ENCODE data around the gene MOCS2.
"Not testable (repeated sequence)": the region's sequence is repeated elsewhere in the genome, so short reads cannot be mapped to it uniquely, and the experiment has no call there.

MOCS2 gene

GRCh38 chr5:53109443-53110127, at the start of gene MOCS2:
Gene MOCS2, minus strand, starts transcription at chr5:53109757. Its CDS starts 2,583 bp downstream, at chr5:53107174.
- DNase-seq (ENCODE audit: low spot score): peak; percentile 93

GRCh38 chr5:53151713-53152458, 42.3 kb upstream of the MOCS2 start:
- DNase-seq (ENCODE audit: low spot score): no peak

- DNase-seq (ENCODE audit: low spot score): no peak
Measured at GRCh38 chr5:53133020-53133419, 23.5 kb upstream of the MOCS2 start.

- no peak for DNase-seq (ENCODE audit: low spot score)
Measured at GRCh38 chr5:53130266-53130665, 20.7 kb upstream of the MOCS2 start.

- DNase-seq (ENCODE audit: low spot score): no peak
Measured at GRCh38 chr5:53128481-53128880, 18.9 kb upstream of the MOCS2 start.

- DNase-seq (ENCODE audit: low spot score): no peak
Measured at GRCh38 chr5:53127107-53127506, 17.6 kb upstream of the MOCS2 start.

- no peak for DNase-seq (ENCODE audit: low spot score)
Measured at GRCh38 chr5:53126521-53126920, 17.0 kb upstream of the MOCS2 start.

- DNase-seq (ENCODE audit: low spot score): no peak
Measured at GRCh38 chr5:53123702-53124101, 14.1 kb upstream of the MOCS2 start.

- DNase-seq (ENCODE audit: low spot score): no peak
Measured at GRCh38 chr5:53120165-53120564, 10.6 kb upstream of the MOCS2 start.

- DNase-seq (ENCODE audit: low spot score): no peak
Measured at GRCh38 chr5:53118879-53119278, 9.3 kb upstream of the MOCS2 start.

- DNase-seq (ENCODE audit: low spot score): no peak
Measured at GRCh38 chr5:53116597-53116996, 7.0 kb upstream of the MOCS2 start.

GRCh38 chr5:53114988-53115387, 5.4 kb upstream of the MOCS2 start:
- no peak for DNase-seq (ENCODE audit: low spot score)

GRCh38 chr5:53113947-53114346, 4.4 kb upstream of the MOCS2 start:
- no peak for DNase-seq (ENCODE audit: low spot score)

GRCh38 chr5:53112909-53113308, 3.4 kb upstream of the MOCS2 start:
- DNase-seq (ENCODE audit: low spot score): no peak

- DNase-seq (ENCODE audit: low spot score): not testable (repeated sequence)
Measured at GRCh38 chr5:53112307-53112706, 2.8 kb upstream of the MOCS2 start.

GRCh38 chr5:53111139-53111538, 1.6 kb upstream of the MOCS2 start:
- DNase-seq (ENCODE audit: low spot score): no peak

GRCh38 chr5:53110156-53110555, 599 bp upstream of the MOCS2 start:
- no peak for DNase-seq (ENCODE audit: low spot score)

GRCh38 chr5:53109056-53109442, 508 bp downstream of the MOCS2 start:
- DNase-seq (ENCODE audit: low spot score): no peak

GRCh38 chr5:53105611-53106300, 3.8 kb downstream of the MOCS2 start:
- no peak for DNase-seq (ENCODE audit: low spot score)

GRCh38 chr5:53100606-53101005, 9.0 kb downstream of the MOCS2 start:
- DNase-seq (ENCODE audit: low spot score): no peak

GRCh38 chr5:53099546-53099945, 10.0 kb downstream of the MOCS2 start:
- no peak for DNase-seq (ENCODE audit: low spot score)

- peak; percentile 58 for DNase-seq (ENCODE audit: low spot score)
Measured at GRCh38 chr5:53095931-53096525, 13.5 kb downstream of the MOCS2 start.

- DNase-seq (ENCODE audit: low spot score): no peak
Measured at GRCh38 chr5:53095217-53095616, 14.3 kb downstream of the MOCS2 start.
